GM10847 (cell line): ENCODE results near the gene CELF4.

ENCODE experiments used
- POLR2A ChIP-seq: IDR thresholded peaks from 2 replicates; pipeline ENCODE4 v1.6.1; 2011; ENCODE audit not compliant: insufficient read length; ENCODE audit errors: extremely low read depth

The CELF4 gene

DNA sequence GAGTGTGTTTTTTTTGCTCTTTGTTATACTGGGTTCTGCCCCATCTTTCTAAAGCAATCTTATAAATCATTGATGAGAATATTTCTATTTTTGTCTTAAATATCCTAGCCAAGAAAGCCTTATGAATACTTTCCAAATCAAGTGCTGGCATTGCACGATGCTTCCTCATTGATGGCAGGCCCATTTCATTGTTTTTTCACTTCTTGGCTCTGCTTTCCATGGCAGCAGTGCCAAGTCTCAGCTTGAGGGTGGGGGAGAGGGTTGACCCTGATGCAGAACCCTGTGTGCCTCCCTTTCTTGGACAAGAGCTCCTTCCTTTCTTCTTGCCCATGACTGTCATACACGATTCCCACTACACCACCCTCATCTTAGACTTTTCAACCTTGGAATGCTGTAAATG is 16.7 kb upstream of the CELF4 start:
- no peak for TF ChIP-seq POLR2A

DNA sequence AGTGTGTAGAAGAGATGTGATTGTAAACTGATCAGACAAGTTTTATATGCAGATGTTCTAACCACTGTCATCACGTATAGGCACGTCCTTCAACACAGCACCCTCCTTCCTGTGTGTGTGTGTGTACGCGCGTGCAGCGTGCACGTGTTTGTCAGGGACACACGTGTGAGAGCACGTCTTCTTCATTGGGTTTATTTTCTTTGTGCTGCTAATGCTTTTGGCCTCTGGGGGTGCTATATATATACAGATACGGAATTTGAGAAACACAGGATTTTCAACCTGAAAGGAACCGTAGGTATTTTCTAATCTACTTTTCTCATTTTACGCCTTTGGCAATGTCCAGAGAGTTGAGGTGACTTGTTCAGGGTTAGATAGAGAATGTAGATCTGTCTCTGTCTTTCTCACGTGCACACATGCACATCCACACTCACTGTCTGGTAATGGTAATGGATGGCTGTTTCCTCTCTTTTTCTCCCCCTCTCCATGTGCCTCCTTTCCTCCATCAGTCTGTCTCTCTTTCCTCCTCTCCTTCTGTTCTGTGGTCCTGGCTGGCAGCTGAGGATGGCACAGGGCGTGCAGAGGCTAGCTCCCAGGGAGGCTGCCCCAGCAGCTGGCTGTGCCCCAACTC is 13.4 kb upstream of the CELF4 start:
- TF ChIP-seq POLR2A: no peak

DNA sequence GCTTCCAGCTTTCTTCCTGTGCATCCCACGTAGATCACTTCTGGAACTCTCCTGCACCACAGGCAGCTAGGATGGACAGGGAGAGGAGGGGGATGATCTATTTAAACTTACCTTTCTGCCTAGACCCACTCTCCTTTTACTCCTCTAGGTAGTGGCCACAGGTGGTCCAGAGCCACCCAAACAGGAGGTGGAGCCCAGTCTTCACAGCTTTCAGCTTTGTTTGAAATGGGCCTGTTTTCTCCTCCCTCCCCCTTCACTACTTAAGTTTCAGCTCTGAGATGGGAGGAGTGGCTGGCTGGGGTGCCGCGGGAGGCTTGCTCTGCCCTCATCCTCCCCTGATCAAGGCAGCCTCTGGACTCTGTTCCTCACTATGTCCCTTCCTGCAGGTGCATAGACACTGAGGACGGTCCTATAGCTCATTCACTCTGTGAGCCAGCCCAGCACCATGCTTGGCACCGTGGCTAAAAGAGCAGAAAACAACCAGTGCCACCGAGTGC is 12.6 kb upstream of the CELF4 start:
- TF ChIP-seq POLR2A: no peak

DNA sequence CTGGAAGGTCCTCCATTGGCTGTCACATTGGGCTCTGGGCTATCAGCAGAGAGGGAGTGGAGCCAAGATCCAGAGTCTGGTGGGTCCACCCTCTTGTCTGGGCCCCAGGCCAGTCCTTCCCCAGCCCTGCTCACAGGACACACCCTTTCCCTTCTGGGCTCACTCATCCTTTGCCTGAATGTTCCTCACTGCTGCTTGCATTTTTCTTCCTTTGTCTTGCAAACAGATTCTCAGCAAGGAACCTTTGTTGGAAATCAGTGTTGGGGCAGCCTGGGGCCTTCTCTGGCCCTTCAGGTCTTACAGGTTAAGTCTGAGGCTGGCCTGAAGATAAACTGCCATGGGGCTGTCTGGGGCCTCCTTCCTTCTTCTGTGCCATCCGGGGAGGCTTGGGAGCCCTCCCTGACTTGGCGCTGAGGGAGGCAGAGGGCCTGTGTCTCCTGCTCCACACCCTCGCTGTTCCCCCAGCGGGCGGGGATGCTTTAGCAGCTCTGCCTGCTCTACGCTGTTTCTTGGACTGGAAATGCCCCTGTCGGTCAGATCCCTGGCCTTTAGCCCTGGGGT is 11.5 kb upstream of the CELF4 start:
- no peak for TF ChIP-seq POLR2A

DNA sequence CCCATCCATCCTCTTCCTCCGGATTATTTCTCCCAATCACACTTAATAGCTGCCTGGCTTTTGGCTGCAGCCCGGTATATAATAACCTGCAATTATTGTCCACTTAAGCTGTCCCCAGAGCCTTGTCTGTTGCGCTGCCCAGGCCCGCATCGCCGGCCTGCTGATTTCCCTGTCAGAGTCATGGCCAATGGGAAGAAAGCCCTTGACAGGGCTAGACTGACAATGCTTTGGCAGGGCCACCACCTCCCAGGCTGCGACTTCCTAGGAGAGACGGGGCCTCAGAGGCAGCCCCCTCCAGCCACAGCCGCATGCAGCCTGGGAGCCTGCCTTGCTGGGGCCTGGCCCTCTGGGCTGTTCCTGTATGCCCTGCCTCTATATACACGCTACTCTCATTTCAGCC is 10.0 kb upstream of the CELF4 start:
- no peak for TF ChIP-seq POLR2A

DNA sequence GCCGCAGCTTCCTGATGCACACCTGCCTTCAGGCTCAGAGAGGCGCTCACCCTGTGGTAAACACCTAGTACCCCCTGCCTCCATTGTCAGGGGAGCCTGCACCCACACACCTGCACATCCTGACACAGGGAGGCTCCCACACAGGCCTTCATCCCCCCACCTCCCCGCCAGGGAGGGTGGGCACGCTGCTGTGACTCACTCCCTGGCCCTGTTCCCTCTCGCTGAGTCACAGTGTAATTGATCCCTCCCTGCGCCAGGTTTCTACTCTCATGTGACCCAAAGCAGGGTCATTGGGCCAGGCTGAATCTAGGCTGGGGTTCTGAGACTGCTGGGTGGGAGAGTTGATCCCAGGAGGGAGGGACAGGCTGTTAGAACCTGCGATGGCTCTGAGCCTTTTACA is 8.5 kb upstream of the CELF4 start:
- TF ChIP-seq POLR2A: no peak

DNA sequence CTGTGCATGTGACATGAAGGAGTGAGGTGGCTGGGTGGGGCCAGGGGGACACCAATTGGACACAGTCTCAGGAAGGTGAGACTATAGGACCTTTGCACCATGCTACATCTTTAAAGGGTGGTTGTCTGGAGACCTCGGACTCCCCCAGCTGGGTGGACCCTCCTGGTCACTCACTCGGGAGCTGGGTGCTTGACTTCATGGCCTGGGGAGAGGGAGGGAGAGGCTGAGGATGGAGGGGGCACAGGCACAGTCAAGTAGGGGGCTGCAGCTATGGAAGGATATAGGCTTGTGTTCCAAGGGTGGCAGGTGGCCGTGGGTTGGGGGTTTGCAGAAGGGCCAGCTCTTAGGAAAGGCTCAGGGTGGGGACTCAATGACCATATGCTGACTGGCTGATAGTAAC is 7.1 kb upstream of the CELF4 start:
- TF ChIP-seq POLR2A: no peak

DNA sequence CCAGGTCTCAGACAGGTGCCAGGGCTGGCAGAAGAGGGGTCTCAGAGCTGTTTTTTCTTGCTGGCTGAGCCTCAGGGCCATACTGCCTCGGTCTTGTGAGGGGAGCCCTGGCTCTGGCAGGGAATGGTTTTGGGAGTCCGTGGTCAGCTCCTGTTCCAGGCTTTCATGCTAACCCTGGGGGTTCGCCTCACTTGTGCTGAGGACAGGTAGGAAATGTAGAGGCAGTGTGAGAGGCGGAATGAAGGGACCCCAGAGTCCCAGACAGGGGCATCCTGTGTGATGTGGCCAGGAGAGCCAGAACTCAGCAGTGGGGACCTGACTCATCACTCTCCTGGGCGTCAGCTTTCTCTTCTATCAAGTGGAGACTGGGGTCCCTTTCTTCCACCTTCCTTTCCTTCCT is 5.7 kb upstream of the CELF4 start:
- TF ChIP-seq POLR2A: no peak

DNA sequence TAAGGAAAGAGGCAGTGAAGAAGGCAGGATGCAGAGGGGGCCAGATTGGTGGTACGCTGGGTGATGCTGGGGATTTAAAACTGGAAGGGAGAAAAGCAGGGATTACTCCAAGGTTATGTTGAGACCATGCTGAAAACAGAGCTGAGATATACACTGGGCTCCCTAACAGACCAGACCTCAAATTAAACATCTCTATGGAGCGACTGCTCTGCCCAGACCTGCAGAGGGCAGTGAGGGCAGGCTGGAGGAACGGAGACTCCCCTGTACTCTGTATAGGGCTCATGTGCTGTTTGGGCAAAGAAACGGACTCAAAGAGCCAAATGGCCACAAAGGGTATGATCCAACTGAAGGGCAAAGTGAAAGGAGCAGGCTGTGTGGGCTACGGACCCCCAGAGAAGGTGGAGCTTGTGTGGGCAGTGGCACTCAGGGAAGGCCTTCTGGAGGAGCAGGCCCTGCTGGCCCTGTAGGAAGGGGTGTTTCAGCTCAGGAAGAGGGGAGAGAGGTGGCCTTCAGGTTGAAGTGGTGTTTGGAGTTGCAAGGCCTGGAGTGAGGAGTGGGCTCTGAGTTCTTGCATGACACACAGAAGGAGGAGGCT is 4.8 kb upstream of the CELF4 start:
- TF ChIP-seq POLR2A: no peak

DNA sequence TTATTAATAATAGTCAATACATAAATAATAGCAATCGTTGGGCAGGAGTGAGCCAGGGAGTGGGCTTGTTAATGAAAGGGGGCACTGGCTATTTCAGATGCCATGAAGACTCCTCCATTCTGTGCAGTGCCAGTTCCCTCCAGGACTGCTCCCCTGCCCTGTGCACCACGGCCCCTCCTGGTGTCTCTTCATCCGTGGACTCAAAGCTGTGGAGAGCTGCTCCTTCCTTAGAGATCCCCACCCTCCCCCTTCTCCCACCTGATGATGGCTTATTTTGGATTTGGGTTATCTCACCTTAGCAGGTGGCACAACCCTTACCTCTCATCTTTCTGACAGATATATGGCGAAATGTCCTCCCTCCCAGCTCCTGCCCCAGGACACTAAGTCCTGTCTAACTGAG is 3.1 kb upstream of the CELF4 start:
- TF ChIP-seq POLR2A: no peak

DNA sequence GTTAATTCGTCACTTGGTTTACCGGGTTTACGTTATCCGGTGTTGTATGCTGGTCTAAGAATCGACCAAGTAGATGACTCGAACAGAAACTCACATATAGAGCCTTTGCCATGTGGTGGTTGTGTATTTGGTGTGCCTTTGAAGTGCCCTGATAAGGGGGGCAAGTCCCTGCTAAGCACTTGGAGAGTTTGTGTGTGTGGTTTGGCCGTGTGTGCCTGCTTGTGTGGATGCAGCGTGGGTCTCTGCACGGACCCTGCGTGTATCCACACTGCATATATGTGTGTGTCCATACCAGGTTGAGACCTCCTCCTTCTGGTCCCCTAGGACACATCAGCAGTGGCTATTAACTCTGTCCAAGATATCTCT is 2.4 kb upstream of the CELF4 start:
- no peak for TF ChIP-seq POLR2A

DNA sequence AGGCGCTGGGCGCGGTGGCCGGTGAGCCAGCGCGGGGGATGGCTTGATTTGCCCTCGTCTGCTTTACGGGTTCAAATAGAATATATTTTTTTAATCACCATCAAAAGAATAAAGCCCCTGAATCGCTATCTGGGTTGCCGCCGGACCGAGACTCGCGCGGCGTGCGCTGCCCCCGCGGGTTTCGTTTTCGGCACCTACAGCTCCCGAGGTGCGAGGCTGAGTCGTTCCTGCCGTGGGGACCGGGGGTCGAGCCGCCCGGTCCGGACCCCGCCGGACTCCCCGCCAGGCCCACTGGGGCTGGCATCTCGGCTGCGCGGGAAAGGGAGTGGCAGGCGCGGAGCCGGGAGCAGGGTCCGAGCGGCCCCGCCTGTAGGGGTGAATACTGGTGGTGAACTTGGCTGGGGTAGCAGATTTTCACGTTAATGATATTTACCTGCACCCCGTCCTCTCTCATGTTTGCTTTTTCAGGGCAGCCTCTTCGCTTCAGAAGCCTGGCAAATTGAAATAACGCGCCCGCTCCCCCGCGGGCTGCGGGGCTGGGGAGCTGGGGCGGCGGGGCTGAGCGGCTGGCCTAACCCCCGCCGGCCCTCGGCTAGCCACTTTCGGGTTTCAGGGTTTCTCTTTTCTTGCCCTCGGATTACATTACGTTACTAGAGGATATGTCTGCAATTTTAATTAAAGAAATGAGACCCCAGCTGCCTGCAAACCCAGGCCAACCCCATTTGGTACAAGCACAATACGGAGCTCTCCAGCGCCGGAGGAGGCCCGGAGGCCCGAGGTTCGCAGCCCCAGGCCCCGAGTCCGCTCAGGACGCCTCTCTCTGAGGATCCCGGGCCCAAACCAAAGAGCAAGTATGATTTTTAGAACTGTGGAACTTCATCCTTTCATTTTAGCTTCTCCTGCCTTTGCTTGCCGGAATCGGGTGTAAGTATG is 1.7 kb upstream of the CELF4 start:
- TF ChIP-seq POLR2A: no peak

DNA sequence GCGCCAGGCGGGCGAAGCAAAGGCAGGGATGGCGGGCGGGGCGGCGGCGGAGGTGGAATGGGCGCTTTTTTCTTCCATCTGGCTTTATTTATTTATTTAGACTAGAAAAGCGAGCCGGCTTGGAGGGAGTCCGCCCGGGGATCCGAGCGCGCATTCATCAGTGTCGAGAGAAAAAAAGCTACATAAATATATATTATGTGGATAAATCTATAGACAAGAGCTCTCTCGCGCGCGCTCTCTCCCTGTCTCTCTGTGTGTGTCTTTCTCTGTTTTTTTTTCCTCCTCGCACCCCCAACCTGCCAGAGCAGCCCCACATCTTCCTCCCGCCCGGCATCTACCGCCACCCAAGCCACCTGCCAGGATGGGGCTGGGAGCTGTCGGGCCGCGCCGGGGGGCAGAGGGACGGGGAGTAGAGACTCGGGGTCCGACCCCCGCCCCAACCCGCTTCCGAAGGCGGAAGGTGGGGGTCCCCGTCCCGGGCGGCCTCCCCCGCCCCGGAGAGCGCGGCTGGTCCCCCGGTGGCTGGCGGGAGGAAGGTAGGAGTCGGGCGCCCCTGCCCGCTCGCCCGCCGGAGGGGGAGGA is 972 bp upstream of the CELF4 start:
- no peak for TF ChIP-seq POLR2A

DNA sequence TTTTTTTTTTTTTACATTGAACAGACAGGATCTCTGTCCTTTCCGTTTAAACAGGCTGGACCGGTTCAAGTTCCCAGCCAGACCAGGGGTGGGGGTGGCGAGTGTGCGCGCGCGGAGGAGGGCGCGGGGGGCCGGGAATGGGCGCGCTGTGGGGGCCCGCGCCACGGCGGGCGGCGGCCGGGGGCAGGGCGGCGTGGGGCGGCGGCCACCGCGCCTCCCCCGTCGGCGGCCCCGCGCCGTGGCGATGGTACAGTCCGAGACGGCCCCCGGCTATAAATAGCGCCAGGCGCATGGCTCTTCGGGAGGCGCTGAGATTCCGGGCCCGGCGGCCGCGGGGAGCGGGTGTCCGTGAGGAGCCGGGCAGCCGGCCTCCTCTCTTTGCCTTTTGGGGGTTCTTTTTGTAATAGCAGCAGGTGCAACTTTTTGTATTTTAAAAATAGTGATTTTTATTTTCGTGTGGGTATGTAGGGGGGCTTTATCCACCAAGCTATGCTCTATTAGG is 430 bp upstream of the CELF4 start:
- no peak for TF ChIP-seq POLR2A

DNA sequence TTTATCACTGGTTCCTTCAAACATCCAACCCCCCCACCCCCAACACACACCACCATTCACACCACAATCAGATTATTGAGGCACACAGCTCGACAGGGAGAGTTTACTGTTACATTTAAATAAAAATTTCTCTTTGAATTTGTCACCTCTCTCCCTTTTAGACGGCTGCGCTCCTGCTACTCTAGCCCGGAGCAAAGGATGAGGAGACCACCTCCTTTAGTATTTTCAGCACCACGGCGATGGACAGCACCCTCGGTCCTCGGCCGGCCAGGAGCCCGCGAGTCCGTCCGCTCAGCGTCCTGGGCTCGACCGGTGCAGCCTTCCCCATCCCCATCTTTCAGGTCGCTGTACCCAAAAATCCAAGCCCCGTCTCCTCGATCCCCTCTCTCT is 892 bp downstream of the CELF4 start:
- no peak for TF ChIP-seq POLR2A
